OCI-LY7 (cell line): Measurements from ENCODE around the gene KLF16. TPM values are rescaled to one million over a fixed set of nuclear protein-coding genes. Genes with fewer than 3 reads are reported as not detected.
"Not testable (repeated sequence)": the region's sequence is repeated elsewhere in the genome, so short reads cannot be mapped to it uniquely, and the experiment has no call there.

Source experiments
- BruUV-seq: library from RNA; stranded (reverse); fragments of 400-500 nt; replicated peaks from 2 replicates; lab custom pipeline; 2021; lab: Mats Ljungman, UMichigan
- CTCF ChIA-PET: fragments of 300-600 bp; sonication (Branson Sonifier 250); formaldehyde crosslinking; loops from one replicate; lab custom pipeline; 2022; ENCODE audit warnings: antibody characterized with exemption; ENCODE audit not compliant: unreplicated experiment; lab: Charles Lee
- POLR2A ChIA-PET: fragments of 300-600 bp; sonication (Branson Sonifier 250); formaldehyde crosslinking; loops from one replicate; lab custom pipeline; 2022; ENCODE audit warnings: antibody characterized with exemption; lab: Charles Lee
- DNase-seq: peaks from one replicate; pipeline ENCODE4 v3.0.0-alpha.2; 2015; ENCODE audit warnings: low spot score
- H2AFZ ChIP-seq: fragments of 200-600 bp; sonication (generic), shearing (Covaris generic); 2 replicates; pipeline ENCODE4 v1.6.1; 2014; ENCODE audit warnings: mild to moderate bottlenecking, antibody characterized with exemption, low read length, moderate library complexity
- H3K27ac ChIP-seq: fragments of 200-600 bp; sonication (generic); 2 replicates; pipeline ENCODE4 v1.5.1; 2014; ENCODE audit warnings: mixed run types, low read depth, mild to moderate bottlenecking, moderate library complexity, low read length, inconsistent platforms; ENCODE audit not compliant: poor library complexity, severe bottlenecking
- H3K36me3 ChIP-seq: fragments of 200-600 bp; sonication (generic); 2 replicates; pipeline ENCODE4 v1.6.1; 2014; ENCODE audit warnings: mild to moderate bottlenecking, antibody characterized with exemption, low read length, moderate library complexity, mixed read lengths; ENCODE audit not compliant: insufficient read depth
- H3K4me1 ChIP-seq: fragments of 200-600 bp; sonication (generic); 2 replicates; pipeline ENCODE4 v1.5.1; 2014; ENCODE audit warnings: mild to moderate bottlenecking, low read length; ENCODE audit not compliant: insufficient read depth, poor library complexity, severe bottlenecking
- H3K4me2 ChIP-seq: fragments of 200-600 bp; sonication (generic); 2 replicates; pipeline ENCODE4 v1.6.1; 2014; ENCODE audit warnings: mild to moderate bottlenecking, low read length
- H3K4me3 ChIP-seq: fragments of 200-600 bp; sonication (generic); 2 replicates; pipeline ENCODE4 v1.5.1; 2014; ENCODE audit warnings: mild to moderate bottlenecking, low read depth, low read length; ENCODE audit not compliant: poor library complexity, severe bottlenecking
- H3K79me2 ChIP-seq: fragments of 200-600 bp; sonication (generic); 2 replicates; pipeline ENCODE4 v1.6.1; 2016; ENCODE audit warnings: low read depth, mild to moderate bottlenecking, low read length, moderate library complexity, mixed read lengths; ENCODE audit not compliant: insufficient read depth
- H3K9me2 ChIP-seq: fragments of 200-600 bp; sonication (generic); 2 replicates; pipeline ENCODE4 v1.6.1; 2016; ENCODE audit warnings: mild to moderate bottlenecking, low read length, mixed read lengths; ENCODE audit not compliant: insufficient read depth
- H3K9me3 ChIP-seq: fragments of 200-600 bp; sonication (generic); 2 replicates; pipeline ENCODE4 v1.6.1; 2014; ENCODE audit warnings: mild to moderate bottlenecking, mixed run types, low read length, mixed read lengths
- H4K20me1 ChIP-seq: fragments of 200-600 bp; sonication (generic); 2 replicates; pipeline ENCODE4 v1.6.1; 2014; ENCODE audit warnings: mild to moderate bottlenecking, antibody characterized with exemption, low read length, moderate library complexity, mixed read lengths; ENCODE audit not compliant: insufficient read depth
- CTCF ChIP-seq: fragments of 200-600 bp; sonication (generic); conservative IDR thresholded peaks from 2 replicates; pipeline ENCODE4 v1.5.1; 2014; ENCODE audit warnings: mild to moderate bottlenecking, antibody characterized with exemption, low read length, moderate library complexity, mixed read lengths
- EZH2phosphoT487 ChIP-seq: fragments of 200-600 bp; sonication (generic); IDR thresholded peaks from 2 replicates; pipeline ENCODE4 v1.6.1; 2018; ENCODE audit warnings: low read depth, borderline replicate concordance, mild to moderate bottlenecking, mixed run types, antibody characterized with exemption, low read length, moderate library complexity, mixed read lengths
- intact Hi-C: fragments of 100-400 bp; cut with micrococcal nuclease; formaldehyde crosslinking; loops from one replicate; pipeline ENCODE4 v1.10.0; 2022; ENCODE audit not compliant: unreplicated experiment
- total RNA-seq, 2 experiments: library from RNA; depleted of rRNA in 1 of 2; stranded (reverse); fragments of >200 nt in 1 of 2; shearing (Covaris generic) in 1 of 2; gene quantifications; 2 replicates each; pipeline ENCODE4 v1.2.3, GENCODE V29; 2014 to 2022

KLF16 gene
- total RNA-seq, 2 experiments from 2014 or later, result 9.6 to 44.4 TPM

DNA sequence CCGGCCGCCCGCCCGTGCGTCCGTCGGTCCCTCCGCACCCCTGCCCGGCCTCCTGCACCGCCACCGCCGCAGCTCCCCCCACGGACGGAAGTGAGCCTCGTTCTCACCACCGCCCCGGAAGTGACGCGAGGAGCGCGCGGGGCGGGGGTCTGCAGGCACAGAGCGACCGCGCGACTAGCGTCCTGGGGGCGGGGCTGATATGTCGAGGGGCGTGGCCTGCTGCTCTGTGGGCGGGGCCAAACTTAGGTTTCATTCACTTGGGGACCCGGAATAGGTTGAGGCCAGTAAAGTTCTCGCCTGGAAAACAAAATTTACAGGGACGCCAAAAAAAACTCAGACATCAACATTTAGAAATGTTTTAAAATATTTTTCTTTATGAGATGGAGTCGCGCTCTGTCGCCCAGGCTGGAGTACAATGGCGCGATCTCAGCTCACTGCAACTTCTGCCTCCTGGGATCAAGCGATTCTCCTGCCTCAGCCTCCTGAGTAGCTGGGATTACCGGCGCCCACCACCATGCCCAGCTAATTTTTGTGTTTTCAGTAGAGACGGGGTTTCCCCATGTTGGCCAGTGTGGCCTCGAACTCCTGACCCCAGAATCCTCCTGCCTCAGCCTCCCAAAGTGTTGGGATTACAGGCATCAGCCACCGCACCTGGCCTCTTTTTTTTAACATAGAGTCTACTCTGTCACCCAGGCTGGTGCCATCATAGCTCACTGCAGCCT is 22.2 kb upstream of the KLF16 start, which contains the start of gene ABHD17A:
Gene ABHD17A (minus strand): TSS at position 99 of the 722 bp plus-strand sequence. CDS start 3,930 bp downstream, outside the sequence.
- H3K9me2 ChIP-seq, H4K20me1 ChIP-seq, H3K36me3 ChIP-seq, BruUV-seq, intact Hi-C loops, H3K9me3 ChIP-seq: not testable (repeated sequence)
- Histone ChIP-seq H3K27ac (peak within 1 kb of the TSS; percentile 71), H3K79me2 (peaks cover 35% of the 10 kb centered on the region), H3K4me3 (peak within 1 kb of the TSS; percentile 98), H3K4me2 (peak within 1 kb of the TSS; percentile 98), H2AFZ (peak within 1 kb of the TSS; percentile 52; the same call in 1 of the 2 replicates), H3K4me1 (peaks cover 37% of the 10 kb centered on the region)
- CTCF ChIA-PET, result interaction anchor here (0.5 kb wide), 1 partner anchor 15 kb away, joined by 5 read pairs; no protein-coding TSS in a partner anchor
- POLR2A ChIA-PET, result interaction anchor here (0.6 to 1.2 kb wide), 3 partner anchors 9 to 19 kb away, joined by 3 read pairs; no protein-coding TSS in a partner anchor
- peak; percentile 98 for DNase-seq

- peak; percentile 28 for DNase-seq
- Histone ChIP-seq H2AFZ (no peak overlapping the region), H3K79me2 (peaks cover 35% of the 10 kb centered on the region), H4K20me1 (0 out of 2 replicates have a peak, but pooled peaks cover 5% of the 10 kb centered on the region), H3K9me3 (no peaks in the 10 kb centered on the region), H3K4me1 (peaks cover 37% of the 10 kb centered on the region), H3K27ac (peak overlapping the region; percentile 71), H3K4me2 (peak overlapping the region; percentile 98), H3K4me3 (peak overlapping the region; percentile 98), H3K36me3 (peaks cover 5% of the 10 kb centered on the region; the same call in 1 of the 2 replicates), H3K9me2 (no peaks in the 10 kb centered on the region)
- intact Hi-C loops, result no loop called here
- BruUV-seq, result no TSS peak
- ChIA-PET POLR2A (interaction anchor here (0.6 to 0.8 kb wide), 2 partner anchors 11 to 1176 kb away, joined by 3 to 4 read pairs; no protein-coding TSS in a partner anchor), CTCF (interaction anchor here (0.5 kb wide), 1 partner anchor 16 kb away, joined by 5 read pairs; no protein-coding TSS in a partner anchor)
- TF ChIP-seq CTCF (no peak), EZH2phosphoT487 (no peak)
Observed at GRCh38 chr19:1884719-1885334, 21.4 kb upstream of the KLF16 start.

GRCh38 chr19:1884291-1884718 is 20.9 kb upstream of the KLF16 start:
- Histone ChIP-seq H3K9me3 (no peaks in the 10 kb centered on the region), H3K9me2 (no peaks in the 10 kb centered on the region), H3K36me3 (peaks cover 5% of the 10 kb centered on the region; the same call in 1 of the 2 replicates), H3K27ac (peak overlapping the region; percentile 71), H4K20me1 (0 out of 2 replicates have a peak, but pooled peaks cover 5% of the 10 kb centered on the region), H3K4me3 (peak overlapping the region; percentile 98), H2AFZ (no peak overlapping the region), H3K79me2 (peaks cover 35% of the 10 kb centered on the region), H3K4me2 (peak overlapping the region; percentile 98), H3K4me1 (peaks cover 35% of the 10 kb centered on the region)
- no TSS peak for BruUV-seq
- ChIA-PET CTCF (no interaction called here), POLR2A (interaction anchor here (0.6 kb wide), 1 partner anchor 1176 kb away, joined by 4 read pairs; no protein-coding TSS in a partner anchor)
- DNase-seq, result peak; percentile 34
- intact Hi-C loops, result no loop called here
- TF ChIP-seq CTCF (no peak), EZH2phosphoT487 (no peak)
